OCI-LY3 (cell line): Measurements from ENCODE around the gene L2HGDH.

Experiments used
- H2AFZ ChIP-seq: fragments of 200-600, 300-600 bp; shearing (Covaris generic); 2 replicates; pipeline ENCODE4 v1.6.0; 2014; ENCODE audit warnings: antibody characterized with exemption, low read depth, low read length
- H3K27ac ChIP-seq: fragments of 200-600, 300-600 bp; sonication (generic); 2 replicates; pipeline ENCODE4 v1.5.1; 2014; ENCODE audit warnings: mild to moderate bottlenecking, low read length, moderate library complexity, mixed read lengths
- H3K27me3 ChIP-seq: fragments of 200-600, 300-600 bp; sonication (generic); 2 replicates; pipeline ENCODE4 v1.6.1; 2014; ENCODE audit warnings: low read depth, low read length, mixed read lengths
- H3K36me3 ChIP-seq: fragments of 200-600, 300-600 bp; sonication (generic); replicated peaks from 2 replicates; pipeline ENCODE3; 2014; ENCODE audit warnings: low read depth, low read length, mixed read lengths
- H3K4me1 ChIP-seq: fragments of 300-600, 200-600 bp; sonication (generic); 2 replicates; pipeline ENCODE4 v1.6.1; 2014; ENCODE audit warnings: low read length, mixed read lengths
- H3K4me2 ChIP-seq: fragments of 200-600, 300-600 bp; sonication (generic); 2 replicates; pipeline ENCODE4 v1.6.1; 2014; ENCODE audit warnings: low read length, mixed read lengths
- H3K4me3 ChIP-seq: fragments of 300-600, 200-600 bp; sonication (generic); 2 replicates; pipeline ENCODE4 v1.5.1; 2014; ENCODE audit warnings: antibody characterized with exemption, mild to moderate bottlenecking, low read length, moderate library complexity
- H3K79me2 ChIP-seq: fragments of 300-600, 200-600 bp; shearing (Covaris generic); 2 replicates; pipeline ENCODE4 v1.6.1; 2014; ENCODE audit warnings: mild to moderate bottlenecking, low read length, mixed read lengths
- H3K9ac ChIP-seq: fragments of 300-600, 200-600 bp; shearing (Covaris generic); 2 replicates; pipeline ENCODE4 v1.6.0; 2014; ENCODE audit warnings: mild to moderate bottlenecking, low read length, moderate library complexity
- H3K9me3 ChIP-seq: fragments of 200-600, 300-600 bp; shearing (Covaris generic); 2 replicates; pipeline ENCODE4 v1.6.1; 2014; ENCODE audit warnings: low read length, mixed read lengths; ENCODE audit not compliant: insufficient read depth
- H4K20me1 ChIP-seq: fragments of 200-600, 300-600 bp; sonication (generic); 2 replicates; pipeline ENCODE4 v1.6.1; 2016; ENCODE audit warnings: low read length, mixed read lengths; ENCODE audit not compliant: insufficient read depth
- EZH2phosphoT487 ChIP-seq: fragments of 200-600 bp; shearing (Covaris generic); IDR thresholded peaks from 2 replicates; pipeline ENCODE4 v1.6.1; 2018; ENCODE audit warnings: antibody characterized with exemption, mixed run types, low read depth
- TF ChIP-seq, protein P1 (sequence below): fragments of 200-600, 300-600 bp; sonication (generic); IDR thresholded peaks from 2 replicates; pipeline ENCODE4 v1.5.1; 2014; ENCODE audit warnings: antibody characterized with exemption, low read length, low read depth

L2HGDH gene

DNA sequence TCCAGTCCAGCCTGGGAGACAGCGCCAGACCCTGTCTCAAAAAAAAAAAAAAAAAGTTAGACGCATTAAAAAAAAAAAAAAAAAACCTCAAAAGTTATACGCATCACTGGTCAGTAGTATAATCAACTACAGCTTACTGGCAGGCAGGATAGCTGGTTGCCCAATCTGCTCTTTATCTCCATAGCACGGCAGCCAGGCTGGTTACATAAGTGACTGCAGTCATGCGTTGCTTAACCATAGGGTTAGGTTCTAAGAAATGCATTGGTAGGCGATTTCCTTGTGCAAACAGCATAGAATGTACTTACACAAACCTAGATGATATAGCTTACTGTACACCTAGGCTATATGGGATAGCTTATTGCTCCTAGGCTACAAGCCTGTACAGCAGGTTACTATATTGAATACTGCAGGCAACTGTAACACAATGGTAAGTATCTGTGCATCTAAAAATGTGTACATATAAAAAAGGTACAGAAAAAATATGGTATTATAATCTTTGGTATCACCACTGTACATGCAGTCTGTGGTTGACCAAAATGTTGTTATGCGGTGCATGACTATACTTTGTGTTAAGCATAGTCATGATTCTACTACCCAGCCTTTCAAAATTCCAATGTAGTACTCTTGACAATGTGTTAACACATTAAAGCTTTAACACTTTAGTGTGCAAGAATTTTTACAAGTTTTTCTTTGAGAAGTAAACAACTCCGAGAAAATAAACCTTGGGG is 8.1 kb downstream of the L2HGDH start:
- TF ChIP-seq, protein P1, sequence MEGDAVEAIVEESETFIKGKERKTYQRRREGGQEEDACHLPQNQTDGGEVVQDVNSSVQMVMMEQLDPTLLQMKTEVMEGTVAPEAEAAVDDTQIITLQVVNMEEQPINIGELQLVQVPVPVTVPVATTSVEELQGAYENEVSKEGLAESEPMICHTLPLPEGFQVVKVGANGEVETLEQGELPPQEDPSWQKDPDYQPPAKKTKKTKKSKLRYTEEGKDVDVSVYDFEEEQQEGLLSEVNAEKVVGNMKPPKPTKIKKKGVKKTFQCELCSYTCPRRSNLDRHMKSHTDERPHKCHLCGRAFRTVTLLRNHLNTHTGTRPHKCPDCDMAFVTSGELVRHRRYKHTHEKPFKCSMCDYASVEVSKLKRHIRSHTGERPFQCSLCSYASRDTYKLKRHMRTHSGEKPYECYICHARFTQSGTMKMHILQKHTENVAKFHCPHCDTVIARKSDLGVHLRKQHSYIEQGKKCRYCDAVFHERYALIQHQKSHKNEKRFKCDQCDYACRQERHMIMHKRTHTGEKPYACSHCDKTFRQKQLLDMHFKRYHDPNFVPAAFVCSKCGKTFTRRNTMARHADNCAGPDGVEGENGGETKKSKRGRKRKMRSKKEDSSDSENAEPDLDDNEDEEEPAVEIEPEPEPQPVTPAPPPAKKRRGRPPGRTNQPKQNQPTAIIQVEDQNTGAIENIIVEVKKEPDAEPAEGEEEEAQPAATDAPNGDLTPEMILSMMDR = no peak
- no peak for TF ChIP-seq EZH2phosphoT487
- H3K79me2 ChIP-seq = peaks cover 22% of the 10 kb centered on the region
- H3K27ac ChIP-seq = no peak overlapping the region

DNA sequence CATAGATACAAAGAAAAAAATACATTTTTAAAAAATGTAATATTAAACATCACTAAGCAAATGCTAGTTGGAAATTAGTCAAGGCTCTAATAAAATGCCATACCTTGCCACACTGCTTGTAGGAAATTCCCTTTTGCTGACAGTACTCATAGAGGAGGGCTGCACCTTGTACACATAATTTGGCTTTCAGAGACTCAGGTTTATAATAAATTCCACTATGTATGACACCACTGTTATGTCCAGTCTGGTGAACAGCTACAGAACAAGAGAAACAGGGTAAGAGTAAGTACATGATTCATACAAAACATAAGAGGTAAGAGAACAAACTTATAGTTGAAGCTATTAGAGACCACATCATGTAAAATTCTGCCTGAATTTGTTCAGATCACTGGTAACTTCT is 10.1 kb downstream of the L2HGDH start:
- Histone ChIP-seq H3K9me3 (no peaks in the 10 kb centered on the region), H3K4me3 (no peak overlapping the region), H3K36me3 (peaks cover 10% of the 10 kb centered on the region), H4K20me1 (no peaks in the 10 kb centered on the region), H3K79me2 (peaks cover 12% of the 10 kb centered on the region), H3K4me1 (no peaks in the 10 kb centered on the region), H3K9ac (no peak overlapping the region), H3K27ac (no peak overlapping the region), H3K27me3 (no peaks in the 10 kb centered on the region), H2AFZ (no peak overlapping the region), H3K4me2 (no peak overlapping the region)
- TF ChIP-seq, protein P1 = no peak
- TF ChIP-seq EZH2phosphoT487 = no peak

More for the DNA sequence above, 8.1 kb downstream of the L2HGDH start:
- H3K9ac ChIP-seq = no peak overlapping the region
- peaks cover 10% of the 10 kb centered on the region for H3K36me3 ChIP-seq
- no peaks in the 10 kb centered on the region for H3K4me1 ChIP-seq
- H3K4me2 ChIP-seq = no peak overlapping the region
- no peaks in the 10 kb centered on the region for H4K20me1 ChIP-seq
- no peak overlapping the region for H2AFZ ChIP-seq
- no peak overlapping the region for H3K4me3 ChIP-seq
- H3K9me3 ChIP-seq = no peaks in the 10 kb centered on the region
- no peaks in the 10 kb centered on the region for H3K27me3 ChIP-seq

GRCh38 chr14:50299585-50299984 is 12.4 kb downstream of the L2HGDH start:
- peaks cover 8% of the 10 kb centered on the region; the same call in 1 of the 2 replicates for H3K79me2 ChIP-seq
- no peaks in the 10 kb centered on the region for H3K27me3 ChIP-seq
- TF ChIP-seq, protein P1 = no peak
- no peak for TF ChIP-seq EZH2phosphoT487
- H2AFZ ChIP-seq = no peak overlapping the region
- no peaks in the 10 kb centered on the region for H3K9me3 ChIP-seq
- H3K4me2 ChIP-seq = no peak overlapping the region
- H3K36me3 ChIP-seq = peaks cover 10% of the 10 kb centered on the region
- no peak overlapping the region for H3K4me3 ChIP-seq
- H3K9ac ChIP-seq = no peak overlapping the region
- no peaks in the 10 kb centered on the region for H3K4me1 ChIP-seq
- H3K27ac ChIP-seq = no peak overlapping the region
- H4K20me1 ChIP-seq = no peaks in the 10 kb centered on the region

GRCh38 chr14:50290306-50290705 is 21.7 kb downstream of the L2HGDH start:
- H3K9ac ChIP-seq = no peak overlapping the region
- TF ChIP-seq EZH2phosphoT487 = no peak
- TF ChIP-seq, protein P1 = no peak
- no peak overlapping the region for H3K4me2 ChIP-seq
- H3K27ac ChIP-seq = no peak overlapping the region
- H3K9me3 ChIP-seq = no peaks in the 10 kb centered on the region
- no peaks in the 10 kb centered on the region for H3K27me3 ChIP-seq
- H3K79me2 ChIP-seq = no peaks in the 10 kb centered on the region
- no peaks in the 10 kb centered on the region for H4K20me1 ChIP-seq
- no peaks in the 10 kb centered on the region for H3K4me1 ChIP-seq
- no peak overlapping the region for H3K4me3 ChIP-seq
- no peak overlapping the region for H2AFZ ChIP-seq
- peaks cover 13% of the 10 kb centered on the region for H3K36me3 ChIP-seq
